Measurements from ENCODE around the gene A4GALT. TPM values are rescaled to one million over a fixed set of nuclear protein-coding genes. Genes with fewer than 3 reads are reported as not detected.

Gene A4GALT
- total RNA-seq, 1 donor from 2014 or later = 6.0 TPM

DNA sequence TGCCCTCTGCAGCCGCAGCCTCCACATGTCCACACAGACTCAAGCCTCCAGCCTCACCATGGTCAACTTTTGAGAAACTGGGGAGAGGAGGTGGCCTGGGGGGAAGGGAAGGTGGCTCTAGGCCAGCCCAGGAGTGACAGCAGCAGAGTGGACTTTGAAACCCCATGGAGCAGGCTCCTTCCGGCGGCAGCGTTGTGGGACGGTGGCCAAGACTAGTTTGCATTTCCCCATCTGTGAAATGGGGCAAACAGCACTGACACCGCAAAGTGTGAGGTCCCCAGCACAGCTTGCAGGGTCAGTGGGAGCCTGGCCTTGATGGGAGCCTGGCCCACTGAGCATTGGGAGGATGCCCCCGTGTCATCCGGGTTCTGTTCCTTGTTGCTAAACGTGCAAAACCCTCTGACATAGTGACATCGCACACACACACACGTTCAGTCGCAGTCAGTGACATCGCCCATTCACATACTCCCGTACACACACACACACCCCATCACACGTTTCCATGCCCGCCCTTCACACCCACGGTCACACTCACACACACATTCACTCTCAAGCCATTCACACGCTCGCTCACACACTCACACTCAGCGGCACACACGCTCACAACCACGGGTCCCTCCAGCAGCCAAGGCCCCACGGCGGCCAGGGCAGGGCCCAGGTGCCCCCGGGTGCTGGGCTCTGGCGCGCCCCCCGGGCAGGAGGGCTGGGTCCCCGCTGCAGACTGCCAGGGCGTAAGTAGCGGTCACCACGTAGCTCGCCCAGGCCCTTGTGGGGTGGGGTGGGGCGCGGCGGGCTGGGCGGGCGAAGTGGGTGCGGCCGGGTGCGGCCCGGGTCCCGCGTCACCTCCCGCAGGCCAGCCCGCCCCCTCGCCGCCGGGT lies 72.1 kb downstream of the A4GALT start:
- no peak for DNase-seq

DNA sequence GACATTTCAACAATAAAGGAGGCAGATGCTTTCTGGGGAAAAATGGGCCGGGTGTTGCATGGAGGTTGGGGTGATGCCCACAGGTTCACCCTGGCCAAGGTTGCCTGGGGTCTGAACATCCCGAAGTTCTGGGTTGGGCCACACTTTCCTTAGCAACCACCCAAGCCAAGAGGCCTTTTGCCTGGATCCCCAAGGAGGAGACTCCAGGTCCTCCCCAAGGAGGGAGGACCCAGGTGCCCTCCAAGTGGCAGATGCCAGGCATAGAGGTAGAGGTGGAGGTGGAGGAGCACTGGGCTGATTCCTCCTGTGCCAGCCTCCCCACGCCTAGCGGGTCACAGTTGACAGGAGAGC lies 72.7 kb downstream of the A4GALT start:
- no peak for DNase-seq

DNA sequence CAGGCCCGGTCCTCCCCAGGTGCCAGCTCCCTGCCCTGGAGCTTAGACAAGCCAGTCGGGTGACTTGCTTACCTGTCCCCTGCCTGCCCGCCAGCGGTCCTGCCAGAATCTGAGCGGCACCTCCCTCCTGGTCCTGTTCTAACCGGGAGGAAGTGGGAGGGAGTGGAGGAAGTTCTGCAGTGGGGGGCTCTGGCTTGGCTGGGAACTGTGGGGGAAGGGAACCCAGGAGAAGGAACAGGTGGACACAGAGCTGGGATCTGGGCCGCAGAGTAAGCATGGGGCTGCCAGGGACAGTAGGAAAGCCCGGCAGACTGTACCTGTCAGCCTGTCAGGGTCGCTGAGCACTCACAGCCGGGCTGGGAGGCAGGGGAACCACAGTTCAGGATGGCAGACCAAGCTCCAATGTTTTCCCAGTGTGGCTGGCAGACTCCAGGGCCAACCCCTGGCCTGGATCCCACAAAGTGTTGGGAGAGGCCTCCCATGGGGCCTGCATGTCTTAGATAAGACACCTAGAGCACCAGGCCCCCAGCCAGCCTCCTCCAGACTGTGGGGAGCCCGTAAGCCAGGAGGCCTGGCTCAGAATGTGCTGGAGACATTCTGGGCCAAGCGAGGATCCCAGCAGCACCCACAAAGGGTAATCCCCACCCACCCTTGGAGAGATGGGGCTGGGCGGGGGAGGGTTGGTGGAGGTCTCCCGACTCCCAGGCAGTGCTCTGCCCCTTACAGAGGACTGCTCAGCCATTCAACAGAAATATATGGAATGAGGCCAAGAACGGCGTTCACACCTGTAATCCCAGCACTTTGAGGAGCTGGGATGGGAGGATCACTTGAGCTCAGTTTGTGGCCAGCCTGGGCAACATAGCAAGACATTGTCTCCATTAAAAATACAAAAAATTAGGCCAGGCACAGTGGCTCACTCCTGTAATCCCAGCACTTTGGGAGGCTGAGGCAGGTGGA lies 73.8 kb downstream of the A4GALT start:
- DNase-seq = no peak

DNA sequence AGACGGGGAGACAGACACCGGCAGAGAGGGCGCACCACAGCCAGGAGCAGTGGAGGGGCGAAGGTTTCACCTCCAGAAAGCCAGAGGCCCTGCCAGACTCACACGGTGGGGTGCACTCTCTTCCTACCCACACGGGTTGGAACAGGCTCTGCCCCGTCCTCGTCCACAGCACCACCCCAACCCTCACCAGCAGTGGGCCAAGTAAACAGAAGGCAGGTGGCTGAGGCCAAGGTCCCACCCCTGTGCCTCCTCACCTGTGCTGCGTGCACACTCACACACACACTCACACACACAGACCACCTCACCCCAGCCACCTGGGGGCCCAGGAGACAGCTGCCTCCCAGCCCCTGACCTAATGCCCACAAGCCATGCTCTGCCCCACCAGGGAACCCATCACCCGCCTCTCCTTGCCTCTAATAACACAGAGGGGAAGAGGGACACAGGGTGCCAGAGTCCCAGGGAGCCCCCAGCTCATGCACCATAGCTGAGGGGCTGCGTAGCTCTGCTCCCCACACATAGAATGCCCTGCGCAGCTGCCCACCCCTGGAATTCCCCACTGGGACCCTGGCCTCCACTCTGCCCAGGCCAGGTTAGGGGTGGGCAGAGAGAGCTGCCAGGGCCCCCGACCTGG lies 74.6 kb downstream of the A4GALT start:
- no peak for DNase-seq

DNA sequence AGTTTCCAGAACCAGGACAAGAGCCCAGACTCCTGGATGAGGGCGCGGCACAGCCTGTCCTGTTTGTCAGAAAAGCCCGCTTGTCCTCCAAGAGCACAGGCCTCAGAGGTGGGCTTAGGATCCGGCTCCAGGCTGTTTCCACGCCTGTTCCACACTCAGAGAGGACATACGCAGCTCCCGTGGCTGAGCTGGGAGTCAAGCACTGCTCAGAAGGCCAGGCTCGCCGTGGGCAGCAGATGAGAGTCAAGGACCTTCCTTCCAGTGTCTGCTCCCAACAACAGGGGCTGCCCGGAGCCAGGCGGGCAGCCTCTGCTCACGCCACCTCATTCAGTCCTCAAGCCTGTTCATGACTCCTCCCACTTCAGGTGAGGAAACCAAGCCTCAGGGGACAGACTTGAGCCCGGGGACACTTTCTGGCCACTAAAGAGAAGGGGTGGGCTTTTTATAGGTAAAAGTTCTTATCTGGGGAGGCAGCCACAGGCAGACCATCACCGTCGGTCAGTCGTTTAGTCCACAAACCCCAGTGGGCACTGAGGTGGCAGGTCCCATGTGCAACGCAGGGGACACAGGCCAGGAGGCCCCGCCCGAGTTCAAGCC lies 75.2 kb downstream of the A4GALT start:
- DNase-seq = no peak

DNA sequence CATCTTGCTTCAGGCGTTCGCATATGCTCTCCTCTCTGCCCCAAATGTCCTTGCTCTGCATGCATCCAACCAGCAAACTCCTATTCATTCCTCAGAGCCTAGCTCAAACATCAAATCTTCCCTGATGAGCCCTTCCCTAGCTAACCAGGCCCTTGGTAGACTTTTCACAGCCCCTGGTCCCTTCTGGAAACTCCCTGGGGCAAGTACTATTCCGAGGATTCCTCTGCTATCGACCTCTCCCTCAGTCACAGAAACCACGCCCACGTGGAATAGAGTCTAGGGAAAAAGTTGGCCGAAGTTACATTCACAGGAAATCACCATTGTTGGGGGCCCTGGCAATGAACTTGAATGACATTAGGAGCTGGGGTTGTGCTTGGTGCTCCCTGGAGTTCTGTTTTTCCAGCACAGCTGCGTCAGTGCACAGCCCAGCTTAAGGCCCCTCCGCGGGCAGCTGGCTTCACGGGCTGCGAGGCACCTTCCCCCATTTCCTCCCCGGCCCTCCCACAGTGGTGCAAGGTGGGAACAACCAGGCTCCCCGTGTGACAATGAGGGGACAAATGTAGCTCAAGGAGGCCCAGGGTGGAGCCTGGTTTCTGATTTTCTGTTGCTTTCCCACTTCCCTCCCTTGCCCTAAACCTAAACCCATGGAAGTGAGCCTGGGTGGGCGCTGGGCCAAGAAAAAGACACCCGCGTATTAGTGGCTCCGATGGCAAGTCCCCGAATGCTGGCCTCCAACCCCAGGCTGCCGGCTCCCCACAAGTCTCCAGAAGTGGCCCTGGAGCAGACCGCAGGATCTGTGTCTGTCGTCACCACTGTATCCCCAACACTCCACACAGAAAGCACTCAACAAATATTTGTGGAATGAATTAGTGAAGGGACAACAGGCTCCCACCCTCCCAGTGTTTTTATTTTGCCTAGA lies 76.0 kb downstream of the A4GALT start:
- no peak for DNase-seq

DNA sequence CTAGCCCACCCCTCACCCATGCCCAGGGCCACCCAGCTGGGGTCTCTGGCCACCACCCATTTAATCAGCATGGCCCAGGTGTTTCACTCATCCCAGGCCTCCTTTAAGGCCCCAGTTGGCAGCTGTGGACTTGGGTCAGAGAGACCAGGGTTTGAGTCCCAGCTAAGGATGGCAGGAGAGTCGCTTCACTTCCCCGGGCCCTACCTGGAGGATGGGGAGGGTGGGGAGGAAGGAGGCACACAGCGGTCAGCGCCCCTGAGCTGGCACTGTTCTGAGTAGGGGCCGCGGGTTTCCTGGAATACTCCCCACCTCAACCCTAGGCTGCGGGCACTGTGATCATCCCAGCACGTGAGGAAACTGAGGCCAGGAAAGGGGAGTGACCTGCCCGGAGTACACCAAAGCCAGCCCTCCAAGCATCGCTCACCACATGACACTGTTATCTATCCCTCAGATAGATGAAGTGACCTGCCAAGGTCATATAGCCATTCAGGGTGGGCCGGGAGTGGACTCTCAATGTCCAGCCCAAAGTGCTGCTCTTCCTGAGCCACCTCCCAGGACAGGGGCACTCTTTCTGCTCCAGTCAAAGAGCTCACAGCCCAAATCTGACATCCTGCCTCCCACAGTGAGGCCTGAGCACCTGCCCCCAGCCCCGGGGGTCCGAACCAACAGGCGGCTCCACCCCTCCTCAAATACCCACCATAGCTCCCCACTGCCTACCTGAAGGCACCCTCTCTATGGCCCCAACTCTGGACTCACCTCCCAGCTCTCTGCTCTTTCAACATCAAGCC lies 76.8 kb downstream of the A4GALT start:
- DNase-seq = no peak

DNA sequence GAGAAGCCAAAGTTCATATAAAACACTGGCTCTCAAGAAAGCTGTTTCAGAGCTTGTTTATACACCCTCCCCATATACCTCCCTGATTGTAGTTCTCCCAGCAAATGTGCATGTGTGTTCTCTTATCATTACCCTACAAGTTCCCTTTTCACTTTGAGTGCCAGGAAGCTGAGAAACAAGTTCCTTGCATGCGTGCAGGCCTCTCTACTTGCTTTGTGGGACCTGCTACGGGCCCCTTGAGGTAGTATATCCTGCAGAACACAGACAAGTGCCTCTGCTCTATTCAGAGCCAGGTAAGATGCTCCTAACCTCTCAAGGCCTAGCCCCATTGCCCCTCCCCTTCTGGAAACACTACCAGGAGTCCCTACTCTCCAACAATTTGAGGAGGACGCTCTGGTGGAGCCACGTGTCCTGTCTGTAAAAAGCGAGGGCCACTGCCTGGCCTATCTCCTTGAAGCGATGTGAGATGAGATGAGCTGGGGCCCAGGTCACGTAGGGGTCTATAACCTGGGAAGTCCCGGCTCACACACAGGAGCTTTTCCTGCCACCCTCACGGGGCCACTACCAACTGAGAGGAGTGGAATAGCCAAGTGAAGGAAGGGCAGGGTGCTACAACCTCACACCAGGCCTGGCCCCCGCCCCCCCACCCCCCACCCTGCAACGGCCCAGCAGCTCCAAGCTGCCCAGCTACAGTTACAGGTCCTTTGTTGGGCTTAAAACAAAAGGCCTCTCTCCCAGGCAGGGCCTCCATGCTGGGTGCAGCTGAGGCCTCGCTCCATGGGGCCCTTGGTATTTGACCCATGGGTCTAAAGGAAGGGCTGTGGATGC lies 77.7 kb downstream of the A4GALT start:
- DNase-seq = no peak

Small RNA genes within 50 kb of the gene (small RNA-seq; reads per million reads assigned to genes)
- gene RF00019 (ENCODE audit: low replicate concordance) = not detected

Other genes starting within 250 kb of the A4GALT start
- gene RRP7A, start 201.1 kb downstream of the A4GALT start, total RNA-seq = 14.3 TPM
- gene SERHL2, start 166.9 kb downstream of the A4GALT start, total RNA-seq = 3.1 TPM
- 26.9 TPM for gene POLDIP3, start 106.0 kb downstream of the A4GALT start, total RNA-seq
- gene ATP5MGL, start 80.3 kb downstream of the A4GALT start, total RNA-seq = not detected
- gene CYB5R3, start 71.5 kb downstream of the A4GALT start, total RNA-seq = 32.9 TPM
- gene ARFGAP3, start 136.4 kb upstream of the A4GALT start, total RNA-seq = 37.7 TPM